A375 (cell line): ENCODE results near the gene SART3. TPM values are rescaled to one million over a fixed set of nuclear protein-coding genes. Genes with fewer than 3 reads are reported as not detected.

Experiments used
- total RNA-seq: library from RNA; depleted of rRNA; stranded (reverse); fragments of >200 nt; shearing (Covaris generic); gene quantifications from 2 replicates; pipeline ENCODE4 v1.2.3, GENCODE V29; 2014; rRNA removed

Gene SART3
- 162 and 164 TPM in 2 replicates for total RNA-seq

GRCh38 chr12:108560752-108561719, at the start of gene SART3:
Gene SART3 (minus strand): TSS chr12:108561173. CDS start chr12:108561154, 19 bp downstream.

GRCh38 chr12:108597559-108598471, 36.8 kb upstream of the SART3 start, which contains the start of gene TMEM119:
Gene TMEM119 (minus strand): TSS chr12:108598084. CDS start chr12:108592383, 5,701 bp downstream.

DNA sequence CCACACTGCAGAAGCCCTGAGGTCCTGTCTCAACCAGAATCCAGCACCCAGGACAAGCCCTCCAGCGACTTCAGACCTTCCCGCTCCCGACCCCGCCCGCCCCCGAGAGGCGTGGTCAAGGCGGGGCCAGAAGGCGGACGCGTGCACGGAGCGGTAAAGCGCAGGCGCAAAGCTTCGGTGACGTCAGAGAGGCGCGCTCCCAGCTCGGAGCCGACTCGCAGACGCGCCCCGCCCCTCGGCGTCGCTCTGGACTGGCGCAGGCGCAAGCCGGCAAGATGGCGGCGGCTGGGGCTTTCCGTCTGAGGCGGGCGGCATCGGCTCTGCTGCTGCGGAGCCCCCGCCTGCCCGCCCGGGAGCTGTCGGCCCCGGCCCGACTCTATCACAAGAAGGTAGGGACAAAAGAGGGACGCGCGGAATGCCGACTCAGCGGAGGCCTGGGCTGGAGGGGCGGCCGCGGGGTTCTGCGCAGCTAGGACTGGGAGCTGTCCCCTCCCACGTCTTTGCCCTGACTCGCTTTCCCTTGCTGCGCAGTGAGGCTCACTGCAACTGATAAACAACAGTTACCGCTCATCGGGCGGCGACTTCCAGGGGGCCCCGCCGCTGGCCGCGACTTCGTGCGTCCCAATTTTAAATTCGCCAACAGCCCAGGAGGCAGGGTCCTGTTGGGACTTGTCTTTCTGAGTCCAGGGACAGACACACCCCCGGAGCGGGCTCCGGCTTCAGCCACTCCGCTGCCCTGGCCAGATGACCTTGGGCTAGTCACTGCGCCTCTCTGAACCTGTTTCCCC, 1.6 kb upstream of the SART3 start, which contains the start of gene ISCU:
TSS of gene ISCU (plus strand) at position 249 of the 788 bp plus-strand sequence. CDS start at position 276, 27 bp downstream.

GRCh38 chr12:108514973-108515814, 45.8 kb downstream of the SART3 start, which contains the start of gene FICD:
Gene FICD (plus strand): TSS chr12:108515277. CDS start chr12:108516973, 1,696 bp downstream.

Other genes starting within 250 kb of the SART3 start
- gene CMKLR1, start 221.9 kb downstream of the SART3 start, total RNA-seq: 0.21 and 0.23 TPM in 2 replicates
- gene FICD, start 45.9 kb downstream of the SART3 start, total RNA-seq: 3.6 and 5.0 TPM in 2 replicates
- gene ISCU, start 1.4 kb upstream of the SART3 start, total RNA-seq: 73.0 and 81.1 TPM in 2 replicates
- gene TMEM119, start 36.9 kb upstream of the SART3 start, total RNA-seq: not detected in 2 replicates
- 0.40 and 0.68 TPM in 2 replicates for gene SELPLG, start 72.7 kb upstream of the SART3 start, total RNA-seq
- 56.0 and 86.6 TPM in 2 replicates for gene CORO1C, start 170.3 kb upstream of the SART3 start, total RNA-seq